Activated T-cell treated with anti-CD3 and anti-CD28 coated beads, Interleukin-2, amount 50 U/mL, for 72 hours (primary cell): Measurements from ENCODE around the gene SCMH1. TPM values are rescaled to one million over a fixed set of nuclear protein-coding genes. Genes with fewer than 3 reads are reported as not detected.
"Not testable (repeated sequence)": the region's sequence is repeated elsewhere in the genome, so short reads cannot be mapped to it uniquely, and the experiment has no call there.

Source experiments
- ATAC-seq, 2 donors: fragments of 150-1000 bp; cut with Tn5 transposase; replicated peaks in 1 of 2; 2 replicates each; pipeline ENCODE4 v1.10.0; 2021; ENCODE audit warnings: moderate library complexity in 2 of 2, mild to moderate bottlenecking in 1 of 2
- DNase-seq, 2 donors: peaks; one replicate each; pipeline ENCODE4 v3.0.0; 2021 to 2022; ENCODE audit warnings: mixed read lengths in 1 of 2
- H3K27ac Mint-ChIP-seq: one replicate; pipeline ENCODE4 v1.8.0; 2022; ENCODE audit warnings: mild to moderate bottlenecking, moderate library complexity, mixed read lengths
- H3K27me3 Mint-ChIP-seq: one replicate; pipeline ENCODE4 v1.8.0; 2022; ENCODE audit warnings: low read depth, mixed read lengths
- H3K36me3 Mint-ChIP-seq, 2 donors: one replicate each; pipeline ENCODE4 v1.8.0; 2022; ENCODE audit warnings: mixed read lengths in 2 of 2, mild to moderate bottlenecking in 1 of 2; ENCODE audit not compliant: insufficient read depth in 2 of 2
- H3K4me1 Mint-ChIP-seq: one replicate; pipeline ENCODE4 v1.8.0; 2022; ENCODE audit warnings: low read depth, mixed read lengths
- H3K4me3 Mint-ChIP-seq, 2 donors: one replicate each; pipeline ENCODE4 v1.8.0; 2022; ENCODE audit warnings: mild to moderate bottlenecking in 2 of 2, mixed read lengths in 2 of 2, moderate library complexity in 2 of 2
- H3K9me3 Mint-ChIP-seq, 2 donors: one replicate each; pipeline ENCODE4 v1.8.0; 2022; ENCODE audit warnings: mixed read lengths in 2 of 2
- total RNA-seq, 2 donors: library from RNA; stranded (reverse); gene quantifications; one replicate each; pipeline ENCODE4 v1.2.3, GENCODE V29; 2022

Gene SCMH1
- total RNA-seq, 2 donors from 2014 or later, result 28.5 to 28.8 TPM

GRCh38 chr1:41152622-41153044, 89.5 kb downstream of the SCMH1 start:
- DNase-seq, result no peak
- ATAC-seq, result no peak
- H3K36me3 Mint-ChIP-seq, result peaks cover 3 to 13% of the 10 kb centered on the region in 2 donors
- no peak overlapping the region for H3K4me3 Mint-ChIP-seq
- no peak overlapping the region for H3K27ac Mint-ChIP-seq
- H3K4me1 Mint-ChIP-seq, result no peaks in the 10 kb centered on the region
- H3K9me3 Mint-ChIP-seq, result no peaks in the 10 kb centered on the region
- H3K27me3 Mint-ChIP-seq, result no peaks in the 10 kb centered on the region

GRCh38 chr1:41151846-41152245, 90.3 kb downstream of the SCMH1 start:
- peaks cover 3 to 13% of the 10 kb centered on the region in 2 donors for H3K36me3 Mint-ChIP-seq
- no peak for DNase-seq
- no peaks in the 10 kb centered on the region for H3K4me1 Mint-ChIP-seq
- H3K27ac Mint-ChIP-seq, result peak overlapping the region; percentile 31
- no peak for ATAC-seq
- no peaks in the 10 kb centered on the region for H3K27me3 Mint-ChIP-seq
- H3K4me3 Mint-ChIP-seq, result no peak overlapping the region
- H3K9me3 Mint-ChIP-seq, result no peaks in the 10 kb centered on the region

GRCh38 chr1:41149570-41149969, 92.5 kb downstream of the SCMH1 start:
- H3K27ac Mint-ChIP-seq, result no peak overlapping the region
- DNase-seq (no peak), ATAC-seq (no peak)
- H3K36me3 Mint-ChIP-seq, result peaks cover 4 to 12% of the 10 kb centered on the region in 2 donors
- no peaks in the 10 kb centered on the region for H3K27me3 Mint-ChIP-seq
- no peaks in the 10 kb centered on the region for H3K9me3 Mint-ChIP-seq
- no peaks in the 10 kb centered on the region for H3K4me1 Mint-ChIP-seq
- H3K4me3 Mint-ChIP-seq, result no peak overlapping the region

GRCh38 chr1:41144285-41144684, 97.8 kb downstream of the SCMH1 start:
- Mint-ChIP-seq H3K4me3 (no peak overlapping the region), H3K27ac (no peak overlapping the region), H3K36me3 (peaks cover 9 to 15% of the 10 kb centered on the region in 2 donors), H3K9me3 (no peaks in the 10 kb centered on the region), H3K4me1 (no peaks in the 10 kb centered on the region), H3K27me3 (no peaks in the 10 kb centered on the region)
- no peak for ATAC-seq
- no peak for DNase-seq

GRCh38 chr1:41138549-41138948, 103.6 kb downstream of the SCMH1 start:
- Mint-ChIP-seq H3K27me3 (no peaks in the 10 kb centered on the region), H3K9me3 (peaks cover 1 to 2% of the 10 kb centered on the region in 2 donors), H3K27ac (no peak overlapping the region), H3K4me1 (no peaks in the 10 kb centered on the region), H3K4me3 (no peak overlapping the region), H3K36me3 (peaks cover 14 to 30% of the 10 kb centered on the region in 2 donors)
- ATAC-seq (no peak), DNase-seq (no peak)

GRCh38 chr1:41135196-41135947, 106.7 kb downstream of the SCMH1 start:
- no peaks in the 10 kb centered on the region for H3K27me3 Mint-ChIP-seq
- H3K36me3 Mint-ChIP-seq, result peaks cover 10 to 30% of the 10 kb centered on the region in 2 donors
- peaks cover 1 to 4% of the 10 kb centered on the region in 2 donors for H3K9me3 Mint-ChIP-seq
- no peak for ATAC-seq
- no peak for DNase-seq
- H3K27ac Mint-ChIP-seq, result no peak overlapping the region
- H3K4me3 Mint-ChIP-seq, result no peak overlapping the region
- H3K4me1 Mint-ChIP-seq, result no peaks in the 10 kb centered on the region

- not testable (repeated sequence) for H3K27ac Mint-ChIP-seq, DNase-seq, H3K4me1 Mint-ChIP-seq, H3K27me3 Mint-ChIP-seq, ATAC-seq, H3K9me3 Mint-ChIP-seq, H3K4me3 Mint-ChIP-seq
- peaks cover 10 to 30% of the 10 kb centered on the region in 2 donors for H3K36me3 Mint-ChIP-seq
These were observed 107.8 kb downstream of the SCMH1 start for GRCh38 chr1:41134325-41134724.

- H3K36me3 Mint-ChIP-seq, result no peaks in the 10 kb centered on the region
- DNase-seq, result peak; percentile 3 to 14
- ATAC-seq, result peak; percentile 44 to 69
- no peaks in the 10 kb centered on the region for H3K4me1 Mint-ChIP-seq
- no peak overlapping the region for H3K27ac Mint-ChIP-seq
- H3K9me3 Mint-ChIP-seq, result no peaks in the 10 kb centered on the region
- no peaks in the 10 kb centered on the region for H3K27me3 Mint-ChIP-seq
- H3K4me3 Mint-ChIP-seq, result no peak overlapping the region
These were observed 119.1 kb downstream of the SCMH1 start for GRCh38 chr1:41122851-41123518.

GRCh38 chr1:41122148-41122547, 120.0 kb downstream of the SCMH1 start:
- H3K27ac Mint-ChIP-seq, result no peak overlapping the region
- no peaks in the 10 kb centered on the region for H3K27me3 Mint-ChIP-seq
- ATAC-seq, result no peak
- H3K36me3 Mint-ChIP-seq, result peaks cover 0 to 3% of the 10 kb centered on the region in 2 donors
- no peaks in the 10 kb centered on the region for H3K4me1 Mint-ChIP-seq
- H3K4me3 Mint-ChIP-seq, result no peak overlapping the region
- no peaks in the 10 kb centered on the region for H3K9me3 Mint-ChIP-seq
- no peak for DNase-seq

- Mint-ChIP-seq H3K9me3 (no peaks in the 10 kb centered on the region), H3K4me3 (no peak overlapping the region), H3K36me3 (peaks cover 0 to 6% of the 10 kb centered on the region in 2 donors), H3K4me1 (no peaks in the 10 kb centered on the region), H3K27ac (no peak overlapping the region), H3K27me3 (no peaks in the 10 kb centered on the region)
- ATAC-seq (no peak), DNase-seq (no peak)
These were observed 123.5 kb downstream of the SCMH1 start for GRCh38 chr1:41118645-41119044.

GRCh38 chr1:41117241-41117640, 124.9 kb downstream of the SCMH1 start:
- not testable (repeated sequence) for H3K27me3 Mint-ChIP-seq, H3K4me1 Mint-ChIP-seq, H3K27ac Mint-ChIP-seq, DNase-seq, ATAC-seq, H3K4me3 Mint-ChIP-seq, H3K36me3 Mint-ChIP-seq, H3K9me3 Mint-ChIP-seq

- no peak overlapping the region for H3K27ac Mint-ChIP-seq
- H3K36me3 Mint-ChIP-seq, result peaks cover 0 to 7% of the 10 kb centered on the region in 2 donors
- ATAC-seq, result no peak
- H3K9me3 Mint-ChIP-seq, result no peaks in the 10 kb centered on the region
- no peak overlapping the region for H3K4me3 Mint-ChIP-seq
- no peaks in the 10 kb centered on the region for H3K27me3 Mint-ChIP-seq
- H3K4me1 Mint-ChIP-seq, result no peaks in the 10 kb centered on the region
- DNase-seq, result no peak
These were observed 131.4 kb downstream of the SCMH1 start for GRCh38 chr1:41110736-41111135.

GRCh38 chr1:41110286-41110685, 131.8 kb downstream of the SCMH1 start:
- DNase-seq (no peak), ATAC-seq (no peak)
- no peaks in the 10 kb centered on the region for H3K4me1 Mint-ChIP-seq
- H3K36me3 Mint-ChIP-seq, result peaks cover 0 to 6% of the 10 kb centered on the region in 2 donors
- no peaks in the 10 kb centered on the region for H3K9me3 Mint-ChIP-seq
- peak overlapping the region; percentile 43 for H3K27ac Mint-ChIP-seq
- H3K27me3 Mint-ChIP-seq, result no peaks in the 10 kb centered on the region
- no peak overlapping the region for H3K4me3 Mint-ChIP-seq
